Fibroblast of the conjunctiva (primary cell): ENCODE data around the gene VPS4B.

ENCODE experiments used
- DNase-seq: peaks from one replicate; pipeline ENCODE4 v3.0.0-alpha.2; 2010; ENCODE audit warnings: low read depth

VPS4B gene

DNA sequence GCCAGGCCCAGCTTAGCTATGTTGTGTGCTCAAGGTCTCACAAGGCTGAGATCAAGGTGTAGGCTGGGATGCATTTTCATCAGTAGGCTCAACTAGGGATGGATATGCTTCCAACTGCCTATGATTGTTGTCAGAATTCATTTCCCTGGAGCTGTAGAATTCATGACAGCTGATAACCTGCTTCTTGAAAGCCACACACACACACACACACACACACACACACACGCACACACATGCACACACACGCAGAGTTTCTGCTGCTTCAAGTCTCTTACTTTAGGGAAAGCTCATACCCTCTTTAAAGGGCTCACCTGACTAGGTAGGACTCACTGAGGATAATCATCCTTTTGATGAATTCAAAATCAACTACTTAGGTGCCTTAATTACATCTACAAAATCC lies 8.2 kb upstream of the VPS4B start:
- DNase-seq: no peak

DNA sequence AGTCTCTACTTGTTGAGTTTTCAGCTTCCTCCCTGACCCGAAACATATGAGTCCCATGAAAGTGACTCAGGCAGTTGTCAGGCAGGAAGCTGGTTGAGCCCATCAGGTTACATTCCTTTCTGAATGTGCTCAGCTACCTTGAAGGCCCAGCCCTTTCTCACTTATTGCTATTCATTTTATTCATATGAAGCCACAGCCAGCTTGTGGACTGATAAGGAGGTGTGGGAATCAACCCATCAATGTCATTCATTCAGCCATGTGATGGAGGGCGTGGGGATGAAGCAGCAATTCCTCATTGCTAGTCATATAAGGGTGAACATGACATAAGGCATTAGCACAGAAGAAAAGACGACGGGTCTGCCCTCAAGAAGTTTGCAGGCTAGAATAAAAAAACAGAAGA lies 5.3 kb upstream of the VPS4B start:
- DNase-seq: no peak

DNA sequence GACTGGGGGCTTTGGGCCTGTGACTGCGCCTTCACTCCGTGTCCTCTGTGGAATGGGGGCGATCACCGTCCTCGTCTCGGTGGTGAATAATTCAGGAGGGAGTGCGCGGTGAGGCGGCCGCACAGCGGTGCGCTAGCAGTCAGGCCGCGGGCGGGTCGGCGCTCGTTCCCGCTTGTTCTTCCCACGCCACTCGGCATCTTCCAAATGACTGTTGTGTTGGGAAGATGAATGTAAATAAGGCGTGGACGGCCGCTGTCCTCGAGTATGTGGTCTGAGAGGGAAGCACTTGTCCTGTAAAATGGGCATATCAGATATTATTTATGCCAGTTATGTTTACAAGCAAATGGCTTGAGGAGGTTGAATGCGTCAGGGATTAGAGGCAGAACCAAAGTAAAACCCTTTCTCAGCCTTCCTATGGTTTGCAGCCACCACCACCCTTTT lies 608 bp upstream of the VPS4B start:
- no peak for DNase-seq

DNA sequence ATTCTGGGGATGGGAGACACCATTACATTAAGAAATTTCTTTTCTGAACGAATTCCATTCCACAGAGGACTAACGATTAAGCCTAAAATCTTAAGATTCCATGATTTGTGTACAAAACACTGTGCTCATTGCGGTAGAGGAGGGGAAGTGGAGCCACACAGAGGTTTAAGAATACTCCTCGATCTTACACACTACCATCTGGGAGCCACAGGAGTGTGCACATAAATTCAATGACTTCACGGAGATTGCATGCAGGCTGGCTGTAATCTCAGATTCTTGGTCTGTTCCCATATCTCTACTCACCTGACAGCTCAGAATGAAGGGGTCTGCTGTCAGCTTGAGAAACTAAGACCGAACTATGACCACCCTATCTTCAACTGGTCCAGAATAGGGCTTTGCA lies 762 bp downstream of the VPS4B start:
- no peak for DNase-seq

DNA sequence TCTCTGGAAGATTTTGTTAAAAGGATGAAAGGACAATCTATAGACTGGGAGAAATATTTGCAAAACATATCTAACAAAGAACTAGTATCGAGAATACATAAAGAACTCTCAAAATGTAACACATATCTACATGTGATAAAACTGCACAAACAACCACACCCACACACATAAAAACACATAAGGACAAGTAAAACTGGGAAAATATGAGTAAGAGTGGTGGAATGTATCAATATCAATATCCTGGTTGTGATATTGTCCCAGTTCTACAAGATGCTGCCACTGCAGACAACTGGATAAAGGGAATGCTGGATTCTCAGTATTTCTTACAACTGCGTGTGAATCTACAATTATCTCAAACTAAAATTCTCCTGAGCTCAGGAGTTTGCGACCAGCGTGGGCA lies 9.3 kb downstream of the VPS4B start:
- no peak for DNase-seq

GRCh38 chr18:63410792-63411191 lies 11.5 kb downstream of the VPS4B start:
- peak; percentile 30 for DNase-seq

GRCh38 chr18:63409301-63409700 lies 13.0 kb downstream of the VPS4B start:
- DNase-seq: peak; percentile 16

DNA sequence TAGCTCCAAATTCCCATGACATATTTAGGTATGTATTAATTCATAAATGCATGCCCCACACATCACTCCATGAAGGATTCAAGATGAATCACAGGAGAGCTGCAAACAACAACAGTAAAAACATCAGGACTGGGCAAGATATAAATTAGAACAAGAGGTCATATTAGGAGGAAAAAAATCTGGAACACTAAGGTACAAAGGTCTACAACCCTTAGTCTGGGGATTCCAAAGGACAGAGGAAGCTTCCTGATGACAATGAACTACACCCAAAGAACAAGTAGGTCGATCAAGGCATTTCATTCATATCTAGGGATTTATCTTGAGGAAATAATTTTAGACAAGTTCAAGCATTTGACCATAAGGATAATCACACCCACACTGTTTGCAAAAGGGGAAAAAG lies 14.5 kb downstream of the VPS4B start:
- DNase-seq: no peak

GRCh38 chr18:63405986-63406385 lies 16.3 kb downstream of the VPS4B start:
- no peak for DNase-seq

- no peak for DNase-seq
Observed at GRCh38 chr18:63402246-63403162, 19.8 kb downstream of the VPS4B start.

DNA sequence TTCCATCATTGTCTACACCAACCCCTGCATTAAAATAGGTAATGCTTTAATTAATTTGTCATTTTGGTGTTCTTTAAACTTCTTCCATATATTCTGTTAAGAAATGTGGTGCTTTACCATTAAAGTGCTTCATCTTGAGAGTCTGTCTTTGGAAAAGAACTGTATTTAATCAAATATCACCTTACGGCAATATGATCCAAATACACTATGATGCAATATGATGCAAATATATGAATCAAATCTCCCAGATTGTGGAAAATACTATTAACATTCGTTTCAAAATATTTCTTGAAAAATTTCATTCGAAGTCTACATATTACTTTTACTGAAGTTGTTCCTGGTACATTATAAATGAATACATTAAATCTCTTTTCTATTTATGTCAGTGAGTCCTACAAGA lies 23.0 kb downstream of the VPS4B start:
- DNase-seq: no peak

GRCh38 chr18:63397349-63397748 lies 24.9 kb downstream of the VPS4B start:
- no peak for DNase-seq

DNA sequence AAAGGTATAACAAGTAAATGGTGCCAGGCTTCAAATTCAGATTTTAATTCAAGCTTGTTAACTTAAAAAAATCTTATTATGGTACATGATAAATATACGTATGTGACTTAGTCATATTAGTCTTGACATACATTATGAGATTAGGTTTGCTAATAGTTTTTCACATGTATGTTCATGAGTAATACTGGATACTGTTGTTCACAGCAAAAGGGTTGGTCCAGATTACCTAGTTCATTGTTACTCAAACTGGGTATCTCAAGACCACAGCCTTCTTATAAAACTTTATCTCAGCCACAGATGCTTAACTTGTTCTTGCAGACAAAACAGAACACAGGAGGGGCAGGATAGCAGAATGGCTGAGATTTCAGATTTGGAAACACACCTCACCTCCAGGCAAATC lies 26.8 kb downstream of the VPS4B start:
- no peak for DNase-seq

- no peak for DNase-seq
Observed at GRCh38 chr18:63394954-63395353, 27.3 kb downstream of the VPS4B start.

GRCh38 chr18:63387861-63388260 lies 34.4 kb downstream of the VPS4B start:
- no peak for DNase-seq

DNA sequence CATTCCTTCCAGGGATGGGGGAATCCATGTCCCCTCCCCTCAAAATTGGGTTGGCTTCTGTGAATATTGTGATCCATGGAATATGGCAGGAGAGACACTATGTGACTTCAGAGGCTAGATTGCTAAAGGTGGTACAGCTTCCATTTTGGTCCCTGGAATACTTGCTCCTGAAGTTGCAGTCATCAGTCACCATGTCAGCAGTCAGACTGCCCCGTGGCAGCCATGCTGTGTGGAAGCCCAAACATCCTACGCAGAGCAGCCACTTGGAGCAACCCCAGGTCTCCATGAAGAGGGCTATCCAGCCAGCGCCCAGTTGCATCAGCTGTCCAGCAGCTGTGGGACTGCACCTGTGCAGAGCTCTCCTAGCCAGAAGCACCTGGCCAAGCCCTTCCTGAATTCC lies 39.4 kb downstream of the VPS4B start:
- DNase-seq: no peak

- DNase-seq: no peak
Observed at GRCh38 chr18:63379639-63379962, 42.7 kb downstream of the VPS4B start.

DNA sequence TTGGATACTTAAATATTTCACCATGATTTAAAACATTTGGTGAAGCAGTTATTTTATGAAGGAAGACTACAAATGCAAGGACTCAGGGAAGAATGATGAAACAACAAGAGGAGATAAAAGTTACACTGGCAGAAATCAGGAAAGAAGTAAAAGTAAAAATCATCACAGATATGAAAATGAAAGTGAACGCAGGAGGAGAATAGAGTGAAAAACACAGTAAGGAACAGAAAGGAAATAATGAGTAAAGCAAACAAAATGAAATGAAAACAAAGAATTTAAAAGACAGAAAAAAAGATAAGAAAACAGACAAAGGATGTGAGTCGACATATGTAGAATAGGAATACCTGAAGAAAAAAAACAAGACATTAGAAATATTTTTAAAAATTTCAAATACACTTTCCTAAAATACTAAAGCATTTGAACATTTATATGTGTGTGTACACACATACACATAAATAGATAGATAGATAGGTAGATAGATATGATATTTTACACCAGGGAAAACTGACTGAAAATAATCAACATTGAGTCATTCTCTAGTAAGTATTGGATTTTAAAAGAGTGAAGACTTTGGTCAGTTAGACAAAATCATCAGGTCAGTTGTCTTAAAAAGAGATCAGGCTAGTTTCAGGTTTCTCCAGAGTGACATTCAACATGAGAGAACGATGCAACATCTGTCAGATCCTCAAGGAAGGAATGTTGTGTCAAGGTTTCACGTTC lies 43.2 kb downstream of the VPS4B start:
- no peak for DNase-seq

DNA sequence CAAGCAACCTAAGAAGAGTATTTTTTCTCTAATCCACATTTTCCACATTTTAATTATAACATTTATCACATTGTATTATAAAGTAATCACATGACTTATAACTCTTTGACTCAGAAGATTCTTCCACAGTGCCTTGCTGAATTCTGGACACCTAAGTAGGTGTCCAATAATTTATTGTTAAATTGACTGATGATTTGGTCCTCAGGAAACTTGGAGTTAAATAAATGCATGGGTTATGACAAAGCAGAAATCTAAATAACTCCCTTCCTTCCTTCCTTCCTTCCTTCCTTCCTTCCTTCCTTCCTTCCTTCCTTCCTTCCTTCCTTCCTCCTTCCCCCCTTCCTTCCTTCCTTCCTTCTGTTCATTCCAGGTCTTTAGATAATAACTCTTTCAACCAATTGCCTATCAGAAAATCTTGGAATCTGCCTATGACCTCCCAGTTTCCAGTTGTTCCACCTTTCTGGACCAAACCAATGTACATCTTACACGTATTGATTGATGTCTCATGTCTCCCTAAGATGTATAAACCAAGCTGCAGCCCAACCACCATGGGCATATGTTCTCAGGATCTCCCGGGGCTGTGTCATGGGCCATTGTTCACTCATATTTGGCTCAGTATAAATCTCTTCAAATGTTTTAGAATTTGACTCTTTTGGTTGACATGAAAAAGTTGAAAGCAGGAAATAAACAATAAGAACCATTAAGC lies 44.8 kb downstream of the VPS4B start:
- DNase-seq: no peak

DNA sequence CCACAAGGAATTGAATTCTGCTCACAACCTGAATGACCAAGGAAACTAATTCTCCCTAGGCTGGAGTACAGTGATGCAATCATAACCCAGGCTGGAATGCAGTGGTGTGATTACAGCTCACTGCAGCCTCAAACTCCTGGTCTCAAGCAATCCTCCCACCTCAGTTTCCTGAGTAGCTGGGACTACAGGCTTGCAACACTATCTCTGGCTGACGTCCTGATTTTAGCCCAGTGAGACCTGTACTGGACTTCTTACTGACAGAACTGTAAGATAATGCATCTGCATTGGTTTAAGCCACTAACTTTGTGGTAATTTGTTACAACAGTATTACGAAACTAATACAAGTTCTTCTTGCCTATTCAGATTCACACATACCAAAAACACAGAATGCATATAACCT lies 45.7 kb downstream of the VPS4B start:
- peak; percentile 34 for DNase-seq

DNA sequence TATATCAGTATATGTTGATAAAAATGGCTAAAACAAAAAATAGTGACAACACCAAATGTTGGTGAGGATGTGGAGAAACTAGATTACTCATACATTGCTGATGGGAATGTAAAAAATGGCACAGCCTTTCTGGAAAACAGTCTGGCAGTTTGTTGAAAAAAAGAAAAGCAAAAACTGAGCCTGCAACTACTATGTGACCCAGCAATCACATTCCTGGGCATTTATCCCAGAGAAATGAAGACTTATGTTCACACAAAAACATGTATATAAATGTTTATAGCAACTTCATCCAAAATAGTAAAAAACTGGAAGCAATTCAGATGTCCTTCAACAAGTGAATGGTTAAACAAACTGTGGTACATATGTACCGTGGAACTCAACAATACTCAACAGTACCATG lies 47.7 kb downstream of the VPS4B start:
- DNase-seq: no peak

GRCh38 chr18:63373161-63373560 lies 49.1 kb downstream of the VPS4B start:
- no peak for DNase-seq

DNA sequence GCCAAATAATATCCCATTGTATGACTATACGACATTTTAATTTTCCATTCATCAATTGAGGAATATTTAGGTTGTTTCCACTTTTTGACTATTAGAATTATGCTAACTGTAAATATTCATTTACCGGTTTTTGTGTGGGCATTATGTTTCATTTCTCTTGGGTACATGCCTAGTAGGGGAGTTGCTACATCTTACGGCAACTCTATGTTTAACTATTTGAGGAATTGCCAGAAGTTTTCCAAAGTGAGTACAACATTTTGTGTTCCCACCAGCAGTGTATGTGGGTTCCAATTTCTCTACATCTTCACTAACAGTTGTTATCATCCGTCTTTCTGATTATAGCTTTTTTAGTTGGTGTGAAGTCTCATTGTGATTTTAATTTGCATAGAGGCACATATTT lies 53.7 kb downstream of the VPS4B start:
- DNase-seq: no peak
